Omental fat pad (tissue), 4 donors: ENCODE results near the gene ADAMTS17. TPM values are rescaled to one million over a fixed set of nuclear protein-coding genes. Genes with fewer than 3 reads are reported as not detected.
"Not testable (repeated sequence)": the region's sequence is repeated elsewhere in the genome, so short reads cannot be mapped to it uniquely, and the experiment has no call there.

Experiments
- ATAC-seq: fragments of 150-250 bp; one replicate; pipeline ENCODE4 v1.9.1; 2016; ENCODE audit warnings: mild to moderate bottlenecking, moderate library complexity; ENCODE audit not compliant: low FRiP score
- DNase-seq: peaks from one replicate; pipeline ENCODE4 v3.0.0-alpha.2; 2019; ENCODE audit warnings: low spot score
- total RNA-seq, 4 donors: library from RNA; depleted of rRNA; stranded (reverse); fragments of >200 nt; gene quantifications; one replicate each; pipeline ENCODE4 v1.1.0, GENCODE V29; 2016
- TF ChIP-seq, protein P1 (sequence below), 3 donors: fragments of 450-650 bp; IDR thresholded peaks; one replicate each; pipeline ENCODE4 v1.5.1; 2016 to 2017; ENCODE audit warnings: antibody characterized with exemption in 3 of 3, mild to moderate bottlenecking in 3 of 3, moderate library complexity in 2 of 3

Gene ADAMTS17
- total RNA-seq, 4 donors from 2014 or later: 1.6 to 10.7 (median 5.7) TPM

DNA sequence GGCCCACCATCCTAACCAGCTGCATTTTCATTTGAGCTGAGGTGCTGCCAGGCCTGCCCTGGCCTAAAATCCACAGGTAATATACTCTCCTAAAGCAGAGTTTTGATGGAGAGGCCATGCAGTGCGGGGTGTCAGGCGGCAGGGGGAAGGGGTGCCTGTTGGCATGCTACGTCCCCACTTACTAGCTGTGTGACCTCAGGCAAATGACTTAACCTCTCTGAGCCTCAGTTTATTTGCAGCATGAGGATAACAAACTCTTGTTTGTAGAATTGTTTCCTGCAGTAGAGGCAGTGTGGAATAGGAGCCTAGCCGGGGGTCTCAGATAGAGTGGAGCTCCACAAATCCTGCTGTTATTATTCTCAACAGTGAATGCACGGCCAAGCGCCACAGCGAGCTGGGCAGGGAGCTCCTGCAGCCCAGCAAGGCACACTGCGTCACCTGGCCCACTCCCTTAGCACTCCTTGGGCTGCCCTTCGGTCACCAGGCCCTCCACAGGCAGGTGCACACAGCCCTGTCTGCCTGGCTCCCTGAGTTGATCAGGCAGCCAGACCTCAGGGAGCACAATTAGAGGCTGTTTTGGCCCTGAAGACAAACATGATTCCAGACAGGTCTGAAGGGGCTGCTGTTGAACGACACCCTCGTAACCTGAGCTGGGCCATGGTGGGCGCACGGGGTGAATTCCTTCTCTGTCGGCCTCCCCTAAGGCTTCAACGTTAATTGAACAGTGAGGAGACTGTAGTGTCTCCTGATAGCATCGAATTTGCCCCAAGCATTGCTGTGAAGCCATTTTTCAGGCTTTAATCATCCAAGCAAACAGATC lies 359.7 kb downstream of the ADAMTS17 start:
- TF ChIP-seq, protein P1, sequence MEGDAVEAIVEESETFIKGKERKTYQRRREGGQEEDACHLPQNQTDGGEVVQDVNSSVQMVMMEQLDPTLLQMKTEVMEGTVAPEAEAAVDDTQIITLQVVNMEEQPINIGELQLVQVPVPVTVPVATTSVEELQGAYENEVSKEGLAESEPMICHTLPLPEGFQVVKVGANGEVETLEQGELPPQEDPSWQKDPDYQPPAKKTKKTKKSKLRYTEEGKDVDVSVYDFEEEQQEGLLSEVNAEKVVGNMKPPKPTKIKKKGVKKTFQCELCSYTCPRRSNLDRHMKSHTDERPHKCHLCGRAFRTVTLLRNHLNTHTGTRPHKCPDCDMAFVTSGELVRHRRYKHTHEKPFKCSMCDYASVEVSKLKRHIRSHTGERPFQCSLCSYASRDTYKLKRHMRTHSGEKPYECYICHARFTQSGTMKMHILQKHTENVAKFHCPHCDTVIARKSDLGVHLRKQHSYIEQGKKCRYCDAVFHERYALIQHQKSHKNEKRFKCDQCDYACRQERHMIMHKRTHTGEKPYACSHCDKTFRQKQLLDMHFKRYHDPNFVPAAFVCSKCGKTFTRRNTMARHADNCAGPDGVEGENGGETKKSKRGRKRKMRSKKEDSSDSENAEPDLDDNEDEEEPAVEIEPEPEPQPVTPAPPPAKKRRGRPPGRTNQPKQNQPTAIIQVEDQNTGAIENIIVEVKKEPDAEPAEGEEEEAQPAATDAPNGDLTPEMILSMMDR (IDR thresholded peaks at IDR 0.05): no peak
- ATAC-seq: no peak
- no peak for DNase-seq

DNA sequence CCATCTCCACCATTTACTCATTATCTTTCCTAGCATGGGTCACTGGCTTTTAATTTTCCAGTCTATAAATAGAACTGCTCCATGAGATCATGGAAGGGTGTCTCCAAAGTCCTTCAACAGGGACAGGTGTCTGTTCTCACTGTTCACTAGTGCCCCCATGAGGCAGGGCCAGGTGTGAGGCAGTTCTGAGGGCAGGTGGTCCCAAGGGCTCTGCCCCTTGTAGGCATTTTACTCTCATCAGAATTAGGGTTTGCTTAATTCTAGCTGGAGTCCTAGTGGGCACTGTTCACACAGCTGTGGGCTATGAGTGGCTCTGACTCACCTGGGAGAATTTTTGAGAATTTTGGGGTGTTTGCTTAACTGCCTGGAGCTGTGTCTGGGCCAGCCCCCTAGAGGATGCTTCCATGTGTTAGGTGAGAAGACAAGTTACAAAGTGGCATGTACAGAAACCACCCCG lies 360.6 kb downstream of the ADAMTS17 start:
- TF ChIP-seq, protein P1 (IDR thresholded peaks at IDR 0.05): no peak
- no peak for ATAC-seq
- no peak for DNase-seq

DNA sequence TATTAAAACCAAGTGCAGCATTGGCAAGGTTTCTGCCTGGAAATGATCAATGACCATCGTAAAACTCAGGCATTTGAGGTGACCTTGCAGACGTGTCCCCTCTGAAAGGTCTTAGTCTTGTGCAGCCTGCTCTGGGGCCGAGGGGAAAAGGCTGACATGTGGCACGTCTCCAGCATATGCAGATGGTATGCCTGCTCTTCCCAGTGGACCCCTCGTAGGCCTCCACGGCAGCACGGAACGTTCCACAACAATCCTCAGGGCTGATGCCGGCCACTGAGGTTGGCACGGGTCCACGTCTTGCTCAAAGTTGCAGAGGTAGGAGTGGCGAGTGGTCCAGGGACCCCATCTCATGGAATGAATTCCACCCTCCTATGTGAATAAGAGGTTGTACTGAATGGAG lies 361.0 kb downstream of the ADAMTS17 start:
- TF ChIP-seq, protein P1 (IDR thresholded peaks at IDR 0.05): no peak
- DNase-seq (no peak), ATAC-seq (no peak)

DNA sequence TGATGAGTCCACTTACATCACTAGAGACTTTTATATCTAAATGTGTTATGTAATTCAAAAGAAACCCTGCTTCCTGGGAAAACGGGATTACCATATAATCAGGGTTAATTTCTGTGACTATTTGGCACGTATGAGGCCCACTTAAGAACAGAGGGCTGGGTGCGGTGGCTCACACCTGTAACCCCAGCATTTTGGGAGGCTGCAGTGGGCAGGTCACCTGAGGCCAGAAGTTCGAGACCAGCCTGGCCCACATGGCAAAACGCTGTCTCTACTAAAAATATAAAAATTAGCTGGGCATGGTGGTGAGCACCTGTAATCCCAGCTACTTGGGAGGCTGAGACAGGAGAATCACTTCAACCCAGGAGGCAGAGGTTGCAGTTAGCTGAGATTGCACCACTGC lies 361.9 kb downstream of the ADAMTS17 start:
- DNase-seq, ATAC-seq: not testable (repeated sequence)

DNA sequence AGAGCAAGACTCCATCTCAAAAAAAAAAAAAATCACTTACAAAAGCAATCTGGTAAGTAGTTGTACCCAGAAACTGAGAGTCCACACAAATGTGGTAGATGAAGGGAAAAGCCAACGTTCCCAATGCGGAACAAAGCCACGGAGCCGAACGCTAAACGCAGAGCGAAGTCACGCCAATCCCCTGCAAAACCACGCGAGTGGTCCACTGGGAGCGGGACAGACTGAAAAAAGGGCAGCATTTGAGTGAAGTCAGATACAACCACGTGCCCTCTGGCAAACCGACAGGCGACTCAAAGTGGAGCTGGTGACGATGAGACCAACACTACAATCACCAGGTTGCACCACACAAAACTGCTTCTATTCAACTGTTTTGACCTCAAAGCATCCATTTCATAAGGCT lies 362.4 kb downstream of the ADAMTS17 start:
- DNase-seq: no peak
- TF ChIP-seq, protein P1 (IDR thresholded peaks at IDR 0.05): no peak
- ATAC-seq: no peak

DNA sequence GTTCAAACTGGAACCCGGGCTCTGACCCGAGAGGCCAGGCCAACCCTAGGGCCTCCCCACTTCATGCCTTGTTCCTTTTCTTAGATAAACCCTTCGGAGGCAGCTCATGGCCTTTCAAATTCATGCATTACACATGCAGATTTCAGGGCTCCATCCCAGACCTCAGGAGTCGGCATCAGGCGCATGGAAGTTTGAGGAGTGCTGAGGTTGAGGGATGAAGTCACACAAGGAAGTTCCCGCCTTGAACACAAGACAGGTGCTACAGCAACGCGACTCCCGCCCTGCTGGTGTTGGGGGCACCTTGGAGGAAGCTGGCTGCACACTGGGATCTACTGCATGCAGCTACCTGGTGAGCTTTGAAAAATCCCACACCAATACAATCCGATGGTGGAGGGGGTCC lies 363.3 kb downstream of the ADAMTS17 start:
- ATAC-seq: no peak
- no peak for DNase-seq
- TF ChIP-seq, protein P1 (IDR thresholded peaks at IDR 0.05): no peak

DNA sequence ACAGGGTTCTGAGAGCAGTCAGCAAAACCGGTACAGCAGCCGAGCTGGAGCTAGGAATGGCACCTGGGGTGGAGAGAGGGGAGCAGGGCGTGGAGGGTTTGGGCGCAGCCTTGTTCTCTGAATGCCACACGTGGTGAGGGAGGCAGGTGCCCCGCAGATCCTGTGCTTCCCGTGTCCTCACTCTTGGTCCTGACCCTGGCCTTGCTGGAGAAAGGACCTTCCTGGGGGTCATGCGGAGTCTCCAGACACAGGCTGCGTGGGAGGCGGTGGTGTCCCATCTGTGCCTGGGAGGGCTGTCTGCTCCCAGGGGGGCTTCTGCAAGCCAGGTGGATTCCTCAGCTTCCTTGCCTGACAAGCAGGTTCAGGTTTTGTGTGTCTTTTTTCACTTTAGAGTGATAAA lies 363.8 kb downstream of the ADAMTS17 start:
- ATAC-seq: no peak

More for the DNA sequence above, 363.8 kb downstream of the ADAMTS17 start:
- DNase-seq: no peak
- TF ChIP-seq, protein P1 (IDR thresholded peaks at IDR 0.05): no peak
